GM21360 (cell line): ENCODE measurements around the gene CCDC24.

Experiments used
- ATAC-seq: cut with Tn5 transposase; IDR thresholded peaks from one replicate; pipeline ENCODE4 v1.9.1; 2021; ENCODE audit warnings: mild to moderate bottlenecking, moderate library complexity; ENCODE audit not compliant: unreplicated experiment

Gene CCDC24

DNA sequence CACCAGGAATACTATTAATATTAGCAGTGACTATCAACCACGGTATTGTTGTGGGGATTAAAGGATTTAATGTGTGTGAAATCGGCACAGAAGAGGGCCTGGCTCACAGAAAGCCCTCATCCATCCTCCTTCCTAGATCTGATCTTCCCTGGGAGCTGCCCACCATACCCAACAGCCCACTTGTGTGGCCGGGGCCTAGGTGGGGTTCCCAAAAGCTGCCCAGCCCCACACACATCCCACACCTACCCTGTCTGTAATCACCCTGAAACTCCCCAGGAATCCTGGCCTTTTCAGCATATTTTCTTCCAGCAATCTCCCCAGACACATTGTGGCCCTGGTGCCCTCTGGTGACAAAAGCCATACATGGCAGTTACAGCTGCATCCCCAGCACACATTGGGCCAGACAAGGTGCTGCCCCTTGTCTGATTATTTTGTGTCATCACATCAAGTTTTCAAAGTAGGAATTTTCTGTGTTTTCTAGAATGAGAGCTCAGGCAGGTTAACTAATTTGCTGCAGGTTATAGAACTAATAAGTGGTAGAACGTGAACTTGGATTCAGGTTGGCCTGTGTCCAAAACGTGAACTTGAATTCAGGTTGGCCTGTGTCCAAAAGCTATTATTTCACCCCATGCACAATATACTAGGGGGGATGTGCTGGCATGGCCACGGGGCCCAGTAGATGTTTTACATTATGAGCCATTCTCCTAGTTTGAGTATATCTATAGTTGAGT lies 45.2 kb downstream of the CCDC24 start:
- no peak for ATAC-seq

DNA sequence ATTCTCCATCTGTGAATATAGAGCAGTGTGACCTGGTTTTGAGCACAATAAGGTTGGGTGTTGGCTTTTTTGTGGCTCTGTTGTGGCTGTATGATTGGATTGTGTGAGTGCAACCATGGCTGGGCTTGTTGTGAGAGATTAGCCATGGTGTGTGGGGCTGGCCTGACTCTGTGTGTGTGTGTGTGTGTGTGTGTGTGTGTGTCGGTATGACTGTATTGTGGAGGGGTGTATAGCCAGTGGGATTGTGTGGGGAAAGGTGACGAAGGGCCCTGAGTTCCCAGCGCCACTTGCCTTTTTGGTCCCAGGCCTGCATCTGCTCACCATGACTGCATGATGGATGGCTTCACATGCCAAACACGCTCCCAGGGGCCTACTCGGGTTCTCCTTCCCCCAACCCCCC lies 45.8 kb downstream of the CCDC24 start:
- ATAC-seq = no peak

DNA sequence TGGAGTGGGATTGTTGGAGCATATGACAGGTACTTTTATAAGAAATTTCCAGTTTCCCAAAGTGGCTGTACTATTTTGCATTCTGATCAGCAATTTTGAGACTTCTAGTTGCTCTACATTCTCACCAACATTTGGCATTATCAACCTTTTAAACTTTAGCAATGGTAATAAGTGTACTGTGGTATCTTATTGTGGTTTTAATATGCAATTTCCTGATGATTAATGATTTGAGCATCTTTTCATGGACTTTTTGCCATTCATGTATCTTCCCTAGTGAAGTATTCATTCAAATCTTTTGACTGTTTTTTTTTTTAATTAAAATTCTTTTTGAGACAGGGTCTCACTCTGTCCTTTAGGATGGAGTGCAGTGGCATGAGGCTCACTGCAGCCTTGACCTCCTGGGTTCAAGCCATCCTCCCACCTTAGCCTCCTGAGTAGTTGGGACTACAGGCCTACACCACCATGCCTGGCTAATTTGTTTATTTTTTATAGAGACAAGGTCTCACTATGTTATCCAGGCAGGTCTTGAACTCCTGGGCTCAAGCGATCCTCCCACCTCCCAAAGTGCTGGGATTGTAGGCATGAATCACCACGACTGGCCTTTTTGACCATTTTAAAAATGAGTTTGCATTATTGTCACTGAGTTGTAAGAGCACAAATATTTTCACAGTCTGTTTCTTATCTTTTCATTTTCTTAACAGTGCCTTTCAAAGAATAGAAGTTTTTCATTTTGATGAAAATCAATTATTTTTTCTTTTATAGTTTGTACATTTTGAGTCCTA lies 47.7 kb downstream of the CCDC24 start:
- no peak for ATAC-seq

DNA sequence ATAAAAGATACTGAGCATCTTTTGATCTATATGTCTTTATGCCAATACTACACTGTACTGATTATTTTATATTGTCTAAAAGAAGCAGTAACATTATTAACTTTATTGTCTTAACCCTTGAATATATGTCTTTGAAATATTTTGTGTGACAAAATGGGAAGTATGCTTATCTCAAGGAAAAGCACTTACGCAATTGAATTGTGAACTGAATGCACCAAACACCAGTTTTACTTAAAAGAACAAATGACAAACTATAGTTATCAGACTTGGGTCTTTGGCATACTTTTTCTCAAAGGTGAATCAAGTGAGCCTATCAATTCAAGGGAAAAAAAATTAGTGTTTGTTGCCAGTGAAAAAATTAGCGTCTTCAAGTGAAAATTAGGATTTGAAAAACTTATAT lies 49.0 kb downstream of the CCDC24 start:
- ATAC-seq = no peak

DNA sequence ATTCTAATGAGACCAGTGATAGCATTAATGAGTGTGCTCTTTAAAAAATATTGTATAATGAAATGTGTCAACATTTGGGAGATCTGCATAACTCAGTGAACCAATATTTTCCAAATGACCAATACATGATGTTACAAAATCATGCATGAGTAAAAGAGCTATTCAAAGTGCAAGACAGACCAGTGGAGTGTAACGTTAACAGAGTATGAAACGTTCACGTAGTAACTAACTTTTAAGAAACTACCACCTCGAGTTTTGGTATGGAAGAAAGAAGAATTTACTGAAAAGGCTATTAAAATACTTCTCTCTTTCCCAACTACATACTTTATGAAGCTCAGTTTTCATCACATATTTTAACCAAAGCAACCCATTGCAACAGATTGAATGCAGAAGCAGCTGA lies 49.4 kb downstream of the CCDC24 start:
- no peak for ATAC-seq

DNA sequence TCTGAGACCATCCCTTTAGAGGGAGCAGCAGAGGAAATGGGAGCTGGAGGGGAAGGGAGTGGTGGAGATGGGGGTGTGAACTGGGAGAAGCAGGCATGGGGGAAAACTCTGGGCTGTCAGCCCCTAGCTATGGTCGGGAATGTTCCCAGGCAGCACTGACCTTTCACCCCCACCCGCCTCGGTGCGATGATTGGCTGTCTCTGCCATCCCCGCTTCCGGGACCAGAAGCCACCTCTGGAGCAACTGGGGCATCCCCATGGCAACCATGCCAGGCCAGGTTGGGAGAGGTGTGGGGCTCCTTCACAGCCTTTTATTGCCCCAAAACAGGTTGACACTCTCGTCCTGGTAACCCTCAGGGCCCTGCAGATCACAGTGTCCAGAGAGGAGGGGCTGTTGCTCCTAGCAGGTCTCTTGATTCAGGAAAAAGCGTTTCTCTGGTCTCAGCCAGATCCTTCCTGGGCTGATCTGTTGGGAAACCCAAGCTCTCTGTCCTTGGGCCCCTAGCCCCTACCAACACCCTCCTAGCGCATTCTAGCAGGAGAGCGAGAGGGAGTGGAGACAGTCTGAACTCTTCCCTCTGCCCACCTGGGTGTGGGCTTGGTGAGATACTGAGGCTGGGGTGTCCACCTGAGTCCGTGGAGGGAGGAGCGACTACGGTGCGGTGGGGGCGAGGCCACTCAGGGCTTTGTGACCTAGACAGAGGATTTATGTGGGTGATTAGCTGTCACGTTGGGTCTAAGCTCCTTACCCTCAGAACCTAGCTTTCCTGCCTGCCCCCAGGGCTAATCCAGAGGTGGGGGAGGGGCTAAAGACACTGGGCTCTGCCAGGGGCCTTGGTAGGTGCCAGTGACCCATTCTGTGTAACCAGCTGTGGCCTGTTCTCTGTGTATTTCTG lies 52.0 kb downstream of the CCDC24 start:
- no peak for ATAC-seq

DNA sequence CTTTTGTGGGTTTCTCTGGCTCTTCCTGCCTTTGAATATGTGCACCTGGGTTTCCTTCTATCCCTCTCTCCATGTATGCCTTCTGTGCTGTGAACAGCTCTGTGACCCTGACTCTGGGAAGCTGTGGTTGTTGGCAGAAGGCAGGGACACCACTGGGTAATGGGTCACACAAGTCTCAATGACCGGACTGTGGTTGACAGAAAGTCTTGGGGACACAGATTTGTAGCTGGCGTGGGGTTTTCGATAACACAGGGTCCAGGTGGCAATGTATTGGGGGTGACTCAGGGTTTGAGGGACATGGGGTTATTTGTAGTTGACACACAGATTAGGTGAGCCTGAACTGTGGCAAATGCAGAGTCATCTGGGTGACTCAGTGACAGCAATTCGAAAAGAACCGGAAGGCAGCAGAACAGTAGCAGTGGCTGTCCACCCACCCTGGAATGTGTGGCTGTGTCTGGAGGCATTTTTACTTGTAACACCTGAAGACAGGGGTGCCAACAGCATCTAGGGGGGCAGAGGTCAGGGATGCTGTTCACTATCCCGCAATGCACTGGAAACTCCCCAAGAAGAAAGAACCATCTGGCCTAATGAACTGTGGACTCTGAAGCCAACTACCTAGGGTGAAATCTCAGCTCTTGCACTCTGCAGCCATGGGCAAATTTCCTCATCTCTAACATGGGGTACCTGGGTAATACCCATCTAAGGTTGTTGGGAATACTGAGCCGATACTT lies 52.8 kb downstream of the CCDC24 start:
- no peak for ATAC-seq

DNA sequence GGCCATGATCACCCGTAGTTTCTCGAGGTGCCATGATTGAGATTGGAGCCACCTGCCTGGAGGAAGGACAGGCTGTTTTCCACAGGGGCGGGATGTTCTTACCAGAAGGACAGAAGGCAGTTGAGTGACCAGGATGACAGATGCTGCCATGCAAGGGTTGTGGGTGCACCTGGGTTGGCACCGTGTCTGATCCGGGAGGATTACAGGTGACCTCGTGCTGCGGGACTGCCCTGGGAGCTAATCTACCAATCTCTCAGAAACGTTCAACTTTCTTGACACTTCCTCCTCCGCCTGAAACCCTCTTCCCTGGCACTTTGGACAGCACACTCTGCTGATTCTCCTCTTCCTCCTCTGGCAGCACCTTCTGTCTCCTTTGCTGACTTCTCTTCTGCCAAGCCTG lies 53.7 kb downstream of the CCDC24 start:
- no peak for ATAC-seq
